ENCODE measurements around the gene ALDH1B1. TPM values are rescaled to one million over a fixed set of nuclear protein-coding genes. Genes with fewer than 3 reads are reported as not detected.

Gene ALDH1B1
- total RNA-seq, 2 donors from 2014 or later, result 195 to 229 TPM

DNA sequence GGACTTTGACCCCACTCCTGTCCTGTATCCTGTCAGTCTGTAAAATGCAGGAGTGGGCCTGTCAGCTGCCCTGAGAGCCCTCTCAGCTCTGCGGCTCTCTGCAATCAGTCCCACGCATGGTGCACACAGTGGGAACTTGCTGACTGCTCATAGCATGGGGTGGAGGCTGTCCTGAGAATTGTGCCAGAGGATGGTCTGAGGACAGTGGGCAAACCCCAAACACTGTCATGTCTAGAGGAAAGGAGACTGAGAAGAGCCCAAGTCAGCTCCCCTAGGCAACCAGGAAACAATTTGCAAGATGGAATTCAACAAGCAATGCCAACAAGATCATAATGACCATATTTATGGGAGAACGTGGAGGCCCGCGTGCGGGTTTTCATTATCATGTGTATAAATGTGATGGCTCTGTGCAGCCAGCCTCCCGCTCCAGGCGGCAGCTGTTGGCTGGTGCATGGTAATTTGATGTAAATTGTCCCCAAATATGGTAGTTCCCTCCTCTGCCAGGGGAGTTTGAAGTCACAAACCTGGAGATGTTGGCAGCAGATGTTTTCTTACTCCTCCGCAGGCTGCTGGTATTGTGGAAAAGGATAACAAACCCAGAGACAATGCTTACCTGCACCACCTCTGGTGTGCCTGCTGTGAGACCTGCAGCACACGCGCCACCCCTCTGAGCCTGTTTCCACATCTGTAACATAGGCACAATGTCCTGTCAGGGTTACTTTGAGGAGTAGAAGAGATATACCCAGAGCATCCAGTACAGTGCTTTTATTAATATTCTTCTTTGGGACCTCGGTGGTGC is 39.8 kb upstream of the ALDH1B1 start:
- Histone ChIP-seq H3K36me3 (no peaks in the 10 kb centered on the region), H3K27me3 (replicated peaks; ENCODE audit: insufficient read depth) (no peaks in the 10 kb centered on the region), H3K4me1 (ENCODE audit: control insufficient read depth in 1 of 2, low read depth in 2 of 2) (no peaks in the 10 kb centered on the region), H3K4me3 (no peak overlapping the region), H3K27ac (no peak overlapping the region), H3K9me3 (no peaks in the 10 kb centered on the region)
- DNase-seq (ENCODE audit: low spot score) (no peak), ATAC-seq (ENCODE audit: insufficient number of reproducible peaks, low FRiP score, low read depth) (no peak)
- TF ChIP-seq CTCF (IDR thresholded peaks at IDR 0.05), result no peak

GRCh38 chr9:38355115-38355514 is 37.4 kb upstream of the ALDH1B1 start:
- DNase-seq (ENCODE audit: low spot score) (no peak), ATAC-seq (ENCODE audit: insufficient number of reproducible peaks, low FRiP score, low read depth) (no peak)
- H3K9me3 ChIP-seq, result no peaks in the 10 kb centered on the region
- H3K4me1 ChIP-seq (ENCODE audit: control insufficient read depth in 1 of 2, low read depth in 2 of 2), result no peaks in the 10 kb centered on the region
- H3K27me3 ChIP-seq (replicated peaks; ENCODE audit: insufficient read depth), result no peaks in the 10 kb centered on the region
- H3K36me3 ChIP-seq, result no peaks in the 10 kb centered on the region
- TF ChIP-seq CTCF (IDR thresholded peaks at IDR 0.05), result no peak
- H3K27ac ChIP-seq, result no peak overlapping the region
- no peak overlapping the region for H3K4me3 ChIP-seq

- DNase-seq (ENCODE audit: low spot score) (no peak), ATAC-seq (ENCODE audit: insufficient number of reproducible peaks, low FRiP score, low read depth) (no peak)
- H3K27ac ChIP-seq, result no peak overlapping the region
- no peaks in the 10 kb centered on the region for H3K27me3 ChIP-seq (replicated peaks; ENCODE audit: insufficient read depth)
- no peak for TF ChIP-seq CTCF (IDR thresholded peaks at IDR 0.05)
- H3K4me1 ChIP-seq (ENCODE audit: control insufficient read depth in 1 of 2, low read depth in 2 of 2), result no peaks in the 10 kb centered on the region
- no peaks in the 10 kb centered on the region for H3K36me3 ChIP-seq
- H3K9me3 ChIP-seq, result no peaks in the 10 kb centered on the region
- no peak overlapping the region for H3K4me3 ChIP-seq
These were observed 36.9 kb upstream of the ALDH1B1 start for GRCh38 chr9:38355517-38356120.

DNA sequence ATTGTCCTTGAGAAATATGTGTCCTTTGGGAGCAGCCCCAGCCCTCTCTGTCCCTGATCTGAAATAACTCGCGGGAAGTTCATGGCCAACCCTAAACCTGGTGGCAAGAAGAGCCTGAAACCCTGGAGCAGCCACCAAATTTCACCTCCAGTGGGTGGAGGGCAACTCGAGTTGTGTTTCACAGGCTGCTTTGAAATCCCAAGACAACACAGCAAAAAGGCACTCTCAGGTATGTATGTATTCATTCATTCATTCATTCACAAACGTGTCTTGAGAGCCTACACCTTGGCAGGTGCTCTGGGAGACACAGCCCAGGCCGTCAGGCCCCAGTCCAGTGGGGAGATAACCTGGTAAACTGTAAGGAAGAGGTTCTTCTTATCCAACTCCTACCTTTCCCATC is 35.7 kb upstream of the ALDH1B1 start:
- H3K27me3 ChIP-seq (replicated peaks; ENCODE audit: insufficient read depth), result no peaks in the 10 kb centered on the region
- TF ChIP-seq CTCF (IDR thresholded peaks at IDR 0.05), result no peak
- H3K36me3 ChIP-seq, result no peaks in the 10 kb centered on the region
- no peak overlapping the region for H3K4me3 ChIP-seq
- H3K27ac ChIP-seq, result no peak overlapping the region
- no peaks in the 10 kb centered on the region for H3K9me3 ChIP-seq
- no peak for DNase-seq (ENCODE audit: low spot score)
- no peaks in the 10 kb centered on the region for H3K4me1 ChIP-seq (ENCODE audit: control insufficient read depth in 1 of 2, low read depth in 2 of 2)
- ATAC-seq (ENCODE audit: insufficient number of reproducible peaks, low FRiP score, low read depth), result no peak

DNA sequence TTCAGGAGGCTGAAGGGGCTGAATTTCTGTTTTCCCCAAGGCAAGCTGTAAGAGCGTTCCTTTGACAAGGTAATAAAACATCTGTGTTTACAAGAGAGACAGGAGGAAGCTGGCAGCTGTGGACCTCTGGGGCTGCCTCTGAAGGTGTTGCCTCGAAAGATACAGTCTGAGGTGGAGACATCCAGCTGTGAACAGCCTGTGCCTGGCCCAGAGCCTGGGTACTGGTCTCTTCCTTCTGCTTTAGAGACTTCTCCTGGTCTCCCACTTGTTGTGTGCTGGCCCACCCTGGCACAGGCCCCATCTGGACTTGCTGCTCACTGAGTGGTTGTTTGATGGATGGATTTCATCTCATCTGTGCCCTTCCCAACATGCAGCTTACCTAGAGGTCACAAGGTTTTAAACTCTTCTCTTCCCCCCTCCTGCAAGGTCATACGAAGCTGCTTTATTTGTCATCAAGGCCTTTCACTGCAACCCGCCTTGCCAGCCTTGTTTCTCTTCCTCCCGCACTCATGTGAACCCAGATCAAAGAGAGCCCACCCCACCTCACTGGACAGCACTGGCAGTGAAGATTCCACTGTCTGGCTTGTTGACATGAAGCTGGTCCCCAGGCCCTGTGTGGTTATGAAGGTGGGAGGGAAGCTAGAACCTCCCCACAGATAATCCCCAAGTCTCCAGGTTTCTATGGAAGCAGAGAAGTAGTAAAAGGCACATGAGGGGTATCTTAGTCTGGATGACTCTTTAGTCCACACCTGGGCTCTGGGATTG is 35.0 kb upstream of the ALDH1B1 start:
- no peaks in the 10 kb centered on the region for H3K4me1 ChIP-seq (ENCODE audit: control insufficient read depth in 1 of 2, low read depth in 2 of 2)
- H3K27ac ChIP-seq, result no peak overlapping the region
- H3K4me3 ChIP-seq, result no peak overlapping the region
- H3K27me3 ChIP-seq (replicated peaks; ENCODE audit: insufficient read depth), result no peaks in the 10 kb centered on the region
- no peaks in the 10 kb centered on the region for H3K36me3 ChIP-seq
- DNase-seq (ENCODE audit: low spot score), result no peak
- TF ChIP-seq CTCF (IDR thresholded peaks at IDR 0.05), result no peak
- ATAC-seq (ENCODE audit: insufficient number of reproducible peaks, low FRiP score, low read depth), result no peak
- no peaks in the 10 kb centered on the region for H3K9me3 ChIP-seq

Data from thoracic aorta (tissue), 2 donors.